ENCODE results near the gene WNT10A. TPM values are rescaled to one million over a fixed set of nuclear protein-coding genes. Genes with fewer than 3 reads are reported as not detected.
A peak's percentile ranks its signal among the peaks of the same experiment; 100 is the strongest.
"Not testable (repeated sequence)": the region's sequence is repeated elsewhere in the genome, so short reads cannot be mapped to it uniquely, and the experiment has no call there.

The WNT10A gene
- not detected in 2 replicates for total RNA-seq (2014; rRNA removed; shearing (Covaris generic))
- polyA plus RNA-seq (2014; cell fraction: nucleus; rRNA removed): 0.27 and 1.6 TPM in 2 replicates

DNA sequence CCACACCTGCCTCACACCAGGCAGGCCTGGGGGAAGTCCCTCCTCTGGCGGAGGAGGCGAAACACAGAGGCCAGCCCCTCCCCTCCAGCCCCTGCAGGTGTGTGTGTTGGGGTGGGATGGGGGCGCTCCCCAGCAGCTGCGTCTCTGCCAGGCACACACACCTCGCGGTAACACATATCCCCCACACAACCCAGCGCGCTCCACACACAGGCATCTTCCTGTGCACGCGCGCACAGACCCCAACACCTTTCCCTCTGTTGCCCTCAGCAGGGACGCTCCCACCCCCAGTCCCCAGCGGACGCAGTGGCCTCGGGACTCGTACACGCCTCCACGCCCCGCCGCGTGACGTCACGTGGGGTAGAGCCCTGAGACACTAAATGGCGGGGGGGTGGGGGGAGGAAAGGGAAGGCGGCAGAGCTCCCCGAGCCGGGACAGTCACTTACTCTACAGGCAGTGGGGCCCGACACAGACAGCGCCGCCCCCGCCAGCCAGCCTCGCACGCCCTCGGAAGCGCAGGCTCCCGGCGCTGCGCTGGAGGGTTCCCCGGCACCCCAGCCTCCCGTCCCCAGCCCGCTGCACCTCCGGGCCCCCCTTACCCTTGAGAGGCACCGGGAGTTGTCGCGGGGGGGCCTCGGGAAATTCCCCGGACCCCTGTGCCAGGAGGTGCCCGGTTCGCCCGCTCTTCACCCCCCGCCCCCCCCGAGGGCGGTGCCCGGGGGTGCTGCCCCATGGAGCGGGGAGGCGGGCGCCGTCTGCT is at the start of gene WNT10A:
TSS of gene WNT10A (plus strand) at position 751 of the 757 bp plus-strand sequence. CDS start 144 bp downstream, outside the sequence.
- no peak for DNase-seq (ENCODE audit: extremely low read depth, low read depth)

DNA sequence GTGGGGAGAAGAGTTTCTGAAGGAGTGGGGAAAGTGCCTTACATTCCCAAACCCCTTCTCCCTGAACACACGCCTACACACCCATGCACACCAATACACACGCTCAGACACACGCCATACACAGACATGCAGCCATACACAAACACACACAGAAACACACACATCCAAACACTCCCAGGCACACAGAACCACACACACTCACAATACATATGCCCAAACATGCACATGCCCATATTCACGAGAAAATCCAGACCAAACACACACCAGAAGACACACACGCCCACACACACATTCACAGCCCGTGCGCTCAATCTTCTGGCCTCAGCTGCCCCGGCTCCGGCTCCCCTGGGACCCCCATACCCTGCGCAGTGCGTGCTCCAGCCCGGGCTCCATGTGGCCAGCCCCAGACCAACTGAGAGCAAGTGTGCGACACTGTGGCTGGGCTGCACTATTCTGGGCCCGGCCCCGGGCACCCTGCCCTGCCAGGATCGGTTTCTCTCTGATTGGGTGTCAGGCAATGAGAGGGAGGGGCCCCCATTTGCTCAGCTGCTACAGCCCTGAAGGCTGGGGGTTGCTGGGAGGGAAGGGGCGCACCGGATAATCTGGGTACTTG is 49.2 kb upstream of the WNT10A start, which contains the start of gene PRKAG3:
TSS of gene PRKAG3 (minus strand) at position 426 of the 613 bp plus-strand sequence.
- DNase-seq (ENCODE audit: extremely low read depth, low read depth): no peak

DNA sequence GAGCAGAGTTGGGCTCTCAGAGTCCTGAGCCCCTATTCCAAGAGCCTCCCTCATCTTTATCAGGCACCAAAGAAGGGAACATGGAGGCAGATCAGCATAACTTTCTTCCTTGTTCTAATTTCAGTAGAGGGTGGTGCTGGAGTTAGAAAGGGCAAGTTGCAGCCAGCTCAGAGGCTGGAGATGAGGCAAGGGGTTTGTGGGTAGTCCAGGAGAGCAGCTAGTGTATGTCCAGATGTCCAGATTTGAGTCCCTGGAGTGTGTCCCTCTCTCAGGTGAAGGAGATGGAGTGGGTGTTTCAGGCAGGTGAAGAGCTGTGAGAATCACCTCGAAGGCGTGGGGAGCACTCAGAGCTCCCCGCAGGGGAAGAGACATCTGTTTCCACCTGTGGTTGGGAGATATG is 48.6 kb upstream of the WNT10A start:
- DNase-seq (ENCODE audit: extremely low read depth, low read depth): no peak

DNA sequence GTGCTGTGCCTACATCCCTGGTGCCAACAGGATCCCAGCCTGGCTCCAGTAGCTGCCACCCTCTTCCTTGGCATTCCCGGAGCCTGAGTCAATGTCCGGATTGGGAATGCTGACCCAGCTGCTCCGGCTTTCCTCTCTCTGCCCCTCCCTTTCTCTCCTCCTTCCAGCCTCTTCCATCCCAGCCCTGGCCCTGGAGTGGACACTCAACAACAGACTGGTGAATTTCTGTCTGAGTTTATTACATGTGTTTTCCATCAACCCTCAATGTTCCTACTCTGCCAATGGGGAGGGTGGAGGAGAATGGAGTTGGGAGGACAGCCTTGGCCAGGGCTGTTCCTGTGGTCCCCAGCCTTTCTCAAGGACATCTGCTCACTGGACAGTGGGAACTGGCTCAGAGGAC is 48.1 kb upstream of the WNT10A start:
- no peak for DNase-seq (ENCODE audit: extremely low read depth, low read depth)

DNA sequence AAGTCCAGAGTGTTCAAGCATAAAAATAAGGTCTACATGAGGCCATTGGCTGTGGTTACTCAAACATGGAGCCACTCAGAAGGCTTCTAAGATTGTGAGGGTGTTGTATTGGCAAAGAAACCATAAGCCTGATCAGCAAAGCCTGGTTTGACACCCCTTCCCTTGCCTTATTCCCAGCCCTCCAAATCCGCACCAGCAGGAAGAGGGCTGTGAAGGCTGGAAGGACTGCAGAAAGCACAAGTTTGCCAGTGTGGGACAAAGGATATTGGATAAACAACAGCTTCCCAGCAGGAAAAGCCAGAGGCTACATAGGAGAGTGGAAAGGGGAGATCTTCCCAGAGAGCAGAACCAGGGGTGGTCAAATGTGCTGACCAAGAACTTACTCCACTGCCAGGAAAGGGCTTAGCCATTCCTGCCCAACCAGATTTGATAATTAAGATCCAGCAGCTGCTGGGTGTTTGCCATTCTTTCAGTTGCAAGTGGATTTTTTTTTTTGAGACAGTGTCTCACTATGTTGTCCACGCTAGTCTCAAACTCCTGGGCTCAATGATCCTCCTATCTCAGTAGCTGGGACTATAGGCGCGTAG is 47.5 kb upstream of the WNT10A start:
- DNase-seq (ENCODE audit: extremely low read depth, low read depth): no peak

DNA sequence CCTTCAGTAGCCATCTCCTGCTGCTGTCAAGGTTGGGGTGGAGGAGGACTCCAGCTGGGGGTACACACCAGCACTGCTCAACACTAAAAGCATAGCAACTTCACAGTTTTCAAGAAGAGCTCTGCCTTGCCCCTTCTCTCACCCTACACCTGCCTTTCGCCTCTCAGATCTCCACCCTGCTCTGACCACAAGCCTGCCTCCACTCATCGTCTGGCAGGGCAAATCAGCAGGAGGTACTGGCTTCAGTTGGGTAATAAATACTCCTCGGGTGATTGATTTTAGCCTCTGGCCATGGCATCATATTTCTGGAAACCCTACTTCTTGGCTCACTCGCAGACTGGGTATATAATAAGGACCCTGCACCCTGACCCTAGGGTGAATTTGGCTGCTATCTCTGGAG is 46.0 kb upstream of the WNT10A start:
- no peak for DNase-seq (ENCODE audit: extremely low read depth, low read depth)

DNA sequence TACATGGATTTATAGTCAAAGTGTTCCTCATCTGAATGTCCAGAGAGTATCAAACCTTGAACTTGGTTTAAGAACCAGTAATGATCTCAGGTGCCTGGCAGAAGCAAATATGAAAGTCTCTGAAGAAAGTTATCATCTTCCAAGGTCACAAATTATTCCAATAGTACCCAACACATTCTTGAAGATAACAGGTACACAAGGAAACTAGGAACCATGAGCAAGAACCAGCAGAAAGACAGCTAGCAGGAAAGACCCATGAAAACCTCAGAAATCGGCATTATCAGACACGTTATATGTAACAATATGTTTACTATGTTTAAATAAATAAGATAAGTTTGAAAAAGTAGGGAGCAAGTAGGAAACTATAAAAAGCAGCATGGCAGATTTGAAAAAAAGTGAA is 43.2 kb upstream of the WNT10A start:
- DNase-seq (ENCODE audit: extremely low read depth, low read depth): no peak

DNA sequence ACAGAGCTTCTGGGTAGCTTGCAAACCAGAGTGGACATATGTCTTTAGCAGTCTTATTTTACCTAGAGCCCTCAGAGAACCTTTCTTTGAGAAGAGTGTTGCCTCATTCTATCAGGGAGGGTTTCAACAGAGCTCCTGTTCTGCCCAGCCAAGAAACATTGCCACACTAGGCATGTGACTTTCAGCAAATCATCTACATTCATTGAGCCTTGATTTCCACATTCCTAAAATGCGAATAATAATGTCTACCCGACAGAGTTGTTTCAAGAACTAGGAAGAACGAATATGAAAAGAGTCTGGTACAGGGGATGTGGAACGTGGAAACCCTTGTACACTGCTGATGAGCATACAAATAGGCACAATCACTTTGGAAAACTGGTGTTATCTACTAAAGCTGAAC is 41.2 kb upstream of the WNT10A start:
- DNase-seq (ENCODE audit: extremely low read depth, low read depth): no peak

DNA sequence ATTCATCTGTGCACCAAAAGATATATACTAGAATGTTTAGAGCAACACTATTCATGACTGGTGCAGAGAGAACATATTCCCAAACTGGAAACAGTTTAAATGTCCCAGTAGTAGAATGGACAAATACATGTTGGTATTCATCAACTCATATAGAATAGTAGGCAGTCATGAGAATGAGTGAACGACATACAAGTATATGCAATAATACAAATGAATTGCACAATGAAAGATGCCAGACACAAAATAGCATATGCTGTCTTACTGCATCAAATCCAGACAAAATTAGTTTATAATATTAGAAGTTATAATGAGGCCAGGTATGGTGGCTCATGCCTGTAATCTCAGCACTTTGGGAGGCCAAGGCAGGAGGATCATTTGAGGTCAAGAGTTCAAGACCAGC is 40.8 kb upstream of the WNT10A start:
- no peak for DNase-seq (ENCODE audit: extremely low read depth, low read depth)

DNA sequence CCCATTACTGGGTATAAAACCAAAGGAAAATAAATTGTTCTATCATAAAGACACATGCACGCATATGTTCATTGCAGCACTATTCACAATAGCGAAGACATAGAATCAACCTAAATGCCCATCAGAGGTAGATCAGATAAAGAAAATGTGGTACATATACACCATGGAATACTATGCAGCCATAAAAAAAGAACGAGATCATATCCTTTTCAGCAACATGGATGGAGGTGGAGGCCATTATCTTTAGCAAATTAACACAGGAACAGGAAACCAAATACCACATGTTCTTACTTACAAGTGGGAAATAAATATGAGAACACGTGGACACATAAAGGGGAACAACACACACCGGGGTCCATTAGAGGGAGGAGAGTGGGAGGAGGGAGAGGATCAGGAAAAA is 36.3 kb upstream of the WNT10A start:
- not testable (repeated sequence) for DNase-seq (ENCODE audit: extremely low read depth, low read depth)

DNA sequence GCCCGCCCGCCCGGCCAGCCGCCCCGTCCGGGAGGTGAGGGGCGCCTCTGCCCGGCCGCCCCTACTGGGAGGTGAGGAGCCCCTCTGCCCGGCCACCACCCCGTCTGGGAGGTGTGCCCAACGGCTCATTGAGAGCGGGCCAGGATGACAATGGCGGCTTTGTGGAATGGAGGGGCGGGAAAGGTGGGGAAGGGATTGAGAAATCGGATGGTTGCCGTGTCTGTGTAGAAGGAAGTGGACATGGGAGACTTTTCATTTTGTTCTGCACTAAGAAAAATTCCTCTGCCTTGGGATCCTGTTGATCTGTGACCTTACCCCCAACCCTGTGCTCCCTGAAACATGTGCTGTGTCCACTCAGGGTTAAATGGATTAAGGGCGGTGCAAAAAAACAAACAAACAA is 33.7 kb upstream of the WNT10A start:
- DNase-seq (ENCODE audit: extremely low read depth, low read depth): not testable (repeated sequence)

DNA sequence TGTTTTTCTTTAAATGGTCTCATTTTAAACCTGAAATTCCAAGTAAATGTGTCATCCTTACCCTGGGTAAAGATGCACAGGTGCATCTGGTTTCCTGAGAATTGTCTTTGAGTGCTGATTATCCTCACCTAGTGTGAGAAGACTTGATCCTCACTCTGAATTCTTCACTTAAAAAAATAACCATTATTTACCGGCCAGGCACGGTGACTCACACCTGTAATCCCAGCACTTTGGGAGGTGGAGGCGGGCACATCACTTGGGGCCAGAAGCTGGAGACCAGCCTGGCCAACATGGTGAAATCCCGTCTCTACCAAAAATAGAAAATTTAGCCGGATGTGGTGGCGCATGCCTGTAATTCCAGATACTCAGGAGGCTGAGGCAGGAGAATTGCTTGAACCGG is 30.9 kb upstream of the WNT10A start:
- DNase-seq (ENCODE audit: extremely low read depth, low read depth): no peak

DNA sequence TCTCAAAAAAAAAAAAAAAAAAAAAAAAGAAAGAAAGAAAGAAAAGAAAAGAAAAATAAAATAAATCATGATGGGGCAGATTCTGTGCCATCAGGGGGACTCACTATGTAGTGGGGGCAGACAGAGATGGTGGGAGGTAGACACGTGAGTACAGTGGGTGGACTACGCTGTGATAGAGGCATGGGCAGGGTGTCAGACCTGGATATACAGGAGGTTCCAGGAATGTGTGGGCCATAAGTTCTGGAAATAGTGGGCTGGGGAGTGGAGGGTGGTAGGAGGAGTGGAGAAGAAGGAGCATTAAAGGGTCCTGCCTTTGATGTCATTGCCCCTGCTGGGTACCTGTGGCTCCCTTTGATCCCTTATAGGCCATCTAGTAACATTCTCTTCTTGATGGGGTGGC is 29.9 kb upstream of the WNT10A start:
- no peak for DNase-seq (ENCODE audit: extremely low read depth, low read depth)

DNA sequence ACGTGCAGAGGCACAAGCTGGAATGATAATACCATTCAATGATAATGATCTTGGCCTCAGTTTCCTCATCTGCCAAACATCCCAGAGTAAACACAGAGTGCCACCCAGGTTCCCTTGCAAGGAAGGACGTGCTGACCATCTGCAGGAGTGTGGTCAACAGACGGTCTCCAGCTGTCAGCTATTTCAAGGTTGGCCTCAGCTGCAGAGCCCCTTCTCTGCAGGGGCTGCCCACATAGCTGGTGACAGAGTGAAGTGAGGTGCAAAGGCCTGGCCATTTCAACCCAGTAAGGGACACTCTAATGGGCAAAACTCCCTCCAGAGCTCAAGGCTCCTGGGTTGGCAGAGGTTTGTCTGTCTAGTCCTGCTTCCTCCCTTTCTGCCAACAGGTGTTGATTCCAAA is 29.4 kb upstream of the WNT10A start:
- DNase-seq (ENCODE audit: extremely low read depth, low read depth): no peak

DNA sequence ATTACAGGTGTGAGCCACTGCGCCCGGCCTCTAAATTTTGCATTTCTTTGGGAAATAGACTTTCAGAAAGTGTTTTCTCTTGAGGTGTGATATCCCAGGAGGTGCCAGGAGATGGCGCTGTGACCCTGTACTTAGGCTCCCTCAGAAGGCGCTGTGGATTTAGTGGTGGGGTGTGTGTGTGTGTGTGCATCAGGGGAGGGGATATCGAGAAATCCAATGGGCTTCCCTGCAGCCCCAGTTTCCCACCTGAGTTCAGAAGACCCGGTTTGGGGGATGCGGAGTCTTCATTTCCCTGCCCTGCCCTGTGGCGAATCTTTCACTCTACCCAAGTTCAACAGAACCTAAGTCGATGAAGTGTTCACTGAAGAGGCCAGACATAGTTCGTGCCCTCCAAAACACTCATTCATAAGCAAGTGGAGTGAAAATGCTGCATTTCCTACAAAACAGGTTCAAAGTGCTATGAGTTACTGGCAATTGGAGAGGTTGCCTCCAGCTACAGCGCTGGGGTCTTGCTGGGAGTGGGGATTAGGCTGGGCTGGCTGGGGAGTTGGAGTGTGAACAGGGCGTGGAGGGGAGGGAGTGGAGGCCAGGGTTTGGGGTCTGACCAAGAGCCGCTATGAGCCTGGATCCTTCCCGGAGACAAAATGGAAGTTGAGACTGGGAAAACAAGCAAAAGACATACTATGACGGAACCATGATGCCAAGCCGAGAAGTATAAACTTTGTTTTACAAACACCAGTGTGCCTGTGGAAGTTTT is 27.6 kb upstream of the WNT10A start:
- peak; percentile 40 for DNase-seq (ENCODE audit: extremely low read depth, low read depth)

DNA sequence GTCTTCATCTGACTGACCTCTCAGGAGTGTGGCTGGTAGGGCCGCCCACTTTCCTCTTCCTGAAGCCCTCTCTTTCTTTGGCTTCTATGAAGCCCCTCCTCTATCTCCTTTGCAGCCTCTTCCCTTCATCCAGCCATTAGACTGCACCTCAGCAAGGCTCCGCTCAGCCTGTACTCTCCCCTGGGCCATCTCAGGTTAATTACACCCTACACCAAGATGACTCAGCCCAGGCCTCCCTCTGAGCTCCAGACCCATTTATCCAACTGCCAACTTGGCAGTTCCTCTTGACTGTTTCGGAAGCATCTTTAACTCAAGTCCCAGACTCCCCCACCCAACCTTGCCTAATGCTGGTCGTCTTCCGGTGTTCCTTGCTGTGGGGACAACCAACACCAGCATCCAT is 26.9 kb upstream of the WNT10A start:
- no peak for DNase-seq (ENCODE audit: extremely low read depth, low read depth)

DNA sequence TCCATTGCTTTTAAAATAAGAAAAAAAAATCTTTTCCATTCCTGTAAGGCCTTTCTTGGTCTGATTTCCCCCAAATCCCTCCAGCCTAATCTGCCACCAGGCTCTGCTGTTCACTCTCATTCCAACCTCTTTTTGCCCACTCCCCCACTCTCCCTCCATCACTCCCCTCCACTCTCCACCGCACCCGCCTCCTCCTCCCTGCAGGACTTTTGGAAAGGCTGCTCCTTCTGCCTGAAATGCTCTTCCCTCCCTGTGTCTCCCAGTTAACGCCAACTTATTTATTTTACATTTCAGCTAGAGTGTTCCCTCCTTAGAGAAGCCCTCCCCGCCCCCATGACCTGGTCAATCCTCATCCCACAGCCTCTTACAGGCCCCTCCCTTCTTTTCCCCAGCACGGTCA is 25.8 kb upstream of the WNT10A start:
- no peak for DNase-seq (ENCODE audit: extremely low read depth, low read depth)

DNA sequence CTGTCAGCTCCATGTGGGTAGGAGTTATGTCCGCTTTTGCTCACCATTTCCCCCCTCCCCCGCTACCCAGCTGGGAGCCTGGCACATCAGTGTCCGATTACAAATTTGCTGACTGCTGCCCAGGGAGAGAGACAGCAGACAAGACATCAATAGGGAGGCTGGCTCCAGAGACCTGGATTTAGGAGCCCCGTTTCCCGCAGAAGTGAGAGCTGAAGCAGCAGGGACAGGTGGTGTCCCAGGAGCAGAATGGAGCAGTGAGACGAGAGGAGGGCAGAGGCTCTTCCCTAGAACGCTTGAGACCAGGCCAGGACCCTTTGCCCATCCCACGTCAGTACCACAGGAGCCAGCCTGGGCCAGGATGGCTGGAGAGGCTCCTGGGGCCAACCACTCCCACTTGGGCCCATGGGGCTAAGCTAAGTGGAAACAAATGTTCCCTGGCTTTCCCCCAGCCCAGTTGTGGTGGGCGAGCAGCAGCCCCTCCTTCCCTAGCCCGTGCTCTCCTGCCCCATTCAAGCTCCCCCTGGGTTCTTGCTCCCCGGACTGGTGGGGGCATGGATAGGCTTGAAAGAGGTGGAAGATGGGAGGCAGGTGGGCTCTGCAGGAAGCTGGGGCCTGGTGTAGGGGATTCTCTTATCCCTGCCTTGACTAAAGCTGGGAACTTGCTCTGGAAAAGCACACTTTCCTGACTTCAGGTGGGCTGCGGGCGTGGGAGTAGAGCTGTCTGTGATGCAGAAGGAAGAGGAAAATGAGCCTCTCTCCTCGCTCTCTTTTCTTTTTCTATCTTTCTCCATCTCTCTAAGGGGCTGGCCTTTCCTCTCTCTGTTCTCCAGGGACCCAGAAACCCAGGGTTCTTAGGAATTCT is 25.1 kb upstream of the WNT10A start:
- no peak for DNase-seq (ENCODE audit: extremely low read depth, low read depth)

DNA sequence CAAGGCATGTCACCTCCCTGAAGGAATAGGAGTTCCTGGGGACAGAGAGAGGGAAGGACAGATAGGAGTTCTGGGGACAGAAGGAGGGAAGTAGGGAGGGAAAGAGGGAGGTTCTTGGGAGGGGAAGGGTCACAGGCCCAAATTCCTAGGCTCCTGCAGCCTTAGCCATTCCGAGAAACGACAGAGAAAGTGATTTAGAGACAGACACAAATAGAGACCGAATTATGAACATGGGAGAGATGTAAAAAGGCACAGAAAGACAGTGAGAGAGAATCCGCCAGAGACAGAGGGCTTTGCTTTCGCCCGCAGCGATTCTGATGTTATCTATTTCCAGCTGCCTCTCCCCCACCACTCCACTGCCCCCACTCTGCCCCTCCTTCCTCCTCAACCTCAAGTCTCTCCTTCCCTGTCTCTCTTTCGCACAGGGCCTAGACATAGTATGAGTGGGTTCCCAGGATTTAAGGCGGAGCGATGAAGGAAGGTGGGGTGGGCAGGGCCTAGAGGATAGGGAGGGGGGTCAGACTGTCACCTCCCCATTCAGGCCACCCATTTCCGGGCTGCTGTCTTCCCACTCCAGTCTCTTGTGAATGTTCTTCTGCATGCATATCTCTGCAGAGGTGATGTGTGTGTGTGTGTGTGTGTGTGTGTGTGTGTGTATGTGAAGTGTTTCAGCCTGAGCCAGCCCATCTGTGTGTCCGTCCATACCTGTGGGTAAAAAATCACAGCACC is 24.3 kb upstream of the WNT10A start:
- DNase-seq (ENCODE audit: extremely low read depth, low read depth): no peak

DNA sequence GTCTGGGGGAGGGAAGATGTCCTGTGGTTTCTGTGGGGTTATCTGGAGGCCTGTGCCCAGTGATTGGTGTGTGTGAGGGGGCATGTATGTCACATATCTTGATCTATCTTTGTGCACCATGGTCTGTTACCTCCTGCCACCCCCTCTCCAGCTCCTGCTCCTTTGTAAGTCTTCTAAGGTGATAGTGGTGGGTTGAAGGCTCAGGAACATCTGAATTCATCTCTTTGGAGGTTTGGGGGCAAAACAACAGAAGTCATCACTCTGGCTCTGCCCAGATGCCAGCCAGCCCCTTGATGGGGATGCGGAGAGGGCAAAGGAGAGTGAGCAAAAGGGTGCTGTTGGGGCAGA is 23.8 kb upstream of the WNT10A start:
- no peak for DNase-seq (ENCODE audit: extremely low read depth, low read depth)
